HG02763 (cell line): ENCODE measurements around the gene CKAP4.
"Not testable (repeated sequence)": the region's sequence is repeated elsewhere in the genome, so short reads cannot be mapped to it uniquely, and the experiment has no call there.

ENCODE experiments used
- ATAC-seq: cut with Tn5 transposase; IDR thresholded peaks from one replicate; pipeline ENCODE4 v1.9.1; 2021; ENCODE audit warnings: mild to moderate bottlenecking, moderate library complexity; ENCODE audit not compliant: unreplicated experiment

The CKAP4 gene, protein sequence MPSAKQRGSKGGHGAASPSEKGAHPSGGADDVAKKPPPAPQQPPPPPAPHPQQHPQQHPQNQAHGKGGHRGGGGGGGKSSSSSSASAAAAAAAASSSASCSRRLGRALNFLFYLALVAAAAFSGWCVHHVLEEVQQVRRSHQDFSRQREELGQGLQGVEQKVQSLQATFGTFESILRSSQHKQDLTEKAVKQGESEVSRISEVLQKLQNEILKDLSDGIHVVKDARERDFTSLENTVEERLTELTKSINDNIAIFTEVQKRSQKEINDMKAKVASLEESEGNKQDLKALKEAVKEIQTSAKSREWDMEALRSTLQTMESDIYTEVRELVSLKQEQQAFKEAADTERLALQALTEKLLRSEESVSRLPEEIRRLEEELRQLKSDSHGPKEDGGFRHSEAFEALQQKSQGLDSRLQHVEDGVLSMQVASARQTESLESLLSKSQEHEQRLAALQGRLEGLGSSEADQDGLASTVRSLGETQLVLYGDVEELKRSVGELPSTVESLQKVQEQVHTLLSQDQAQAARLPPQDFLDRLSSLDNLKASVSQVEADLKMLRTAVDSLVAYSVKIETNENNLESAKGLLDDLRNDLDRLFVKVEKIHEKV

DNA sequence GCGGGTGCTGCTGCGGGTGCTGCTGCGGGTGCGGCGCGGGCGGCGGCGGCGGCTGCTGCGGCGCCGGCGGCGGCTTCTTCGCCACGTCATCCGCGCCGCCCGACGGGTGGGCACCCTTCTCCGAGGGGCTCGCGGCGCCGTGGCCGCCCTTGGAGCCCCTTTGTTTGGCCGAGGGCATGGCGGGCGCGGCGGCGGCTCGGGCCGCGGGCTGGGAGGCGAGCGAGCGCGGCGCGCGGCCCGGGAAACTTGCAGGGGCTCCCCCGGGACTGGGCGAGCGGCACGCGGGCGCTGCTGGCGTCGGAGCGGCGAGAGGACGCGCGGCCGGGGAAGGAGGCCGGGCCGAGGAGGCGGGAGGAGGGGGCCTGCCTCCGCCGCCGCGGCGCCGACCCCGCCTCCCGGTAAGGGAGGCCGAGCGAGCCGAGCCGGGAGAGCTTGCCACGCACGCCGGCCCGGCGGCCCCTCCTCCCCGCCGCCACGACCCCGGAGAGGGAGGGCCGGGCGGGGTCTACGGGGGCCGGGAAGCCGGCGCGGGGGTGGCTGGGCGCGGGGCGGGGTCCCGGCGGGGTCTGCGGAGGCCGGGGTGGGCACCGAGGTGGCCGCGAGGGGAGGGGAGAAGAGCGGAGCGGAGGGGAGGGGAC, at the start of gene CKAP4:
CKAP4 (minus strand) TSS at position 347 of the 638 bp plus-strand sequence; CDS start at position 178, 169 bp downstream.
- ATAC-seq: peak; percentile 56

DNA sequence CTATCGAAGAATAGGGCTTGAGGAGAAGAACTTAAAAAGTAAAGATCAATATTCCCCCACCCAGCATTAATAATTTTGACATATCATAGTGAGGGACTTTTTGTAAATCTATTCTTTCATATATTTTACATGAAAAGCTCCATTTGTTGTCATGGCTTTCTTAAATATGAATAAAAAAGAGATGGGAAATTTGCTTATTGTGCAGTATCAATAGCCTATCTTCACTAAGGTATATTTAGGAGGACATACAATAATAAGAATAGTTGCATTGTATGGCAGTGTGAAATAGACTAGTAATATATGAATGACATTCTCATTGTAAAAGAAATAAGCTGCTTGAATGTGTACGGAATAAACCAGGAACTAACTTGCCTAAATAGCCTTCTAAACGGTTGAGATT, 49.3 kb upstream of the CKAP4 start:
- no peak for ATAC-seq

DNA sequence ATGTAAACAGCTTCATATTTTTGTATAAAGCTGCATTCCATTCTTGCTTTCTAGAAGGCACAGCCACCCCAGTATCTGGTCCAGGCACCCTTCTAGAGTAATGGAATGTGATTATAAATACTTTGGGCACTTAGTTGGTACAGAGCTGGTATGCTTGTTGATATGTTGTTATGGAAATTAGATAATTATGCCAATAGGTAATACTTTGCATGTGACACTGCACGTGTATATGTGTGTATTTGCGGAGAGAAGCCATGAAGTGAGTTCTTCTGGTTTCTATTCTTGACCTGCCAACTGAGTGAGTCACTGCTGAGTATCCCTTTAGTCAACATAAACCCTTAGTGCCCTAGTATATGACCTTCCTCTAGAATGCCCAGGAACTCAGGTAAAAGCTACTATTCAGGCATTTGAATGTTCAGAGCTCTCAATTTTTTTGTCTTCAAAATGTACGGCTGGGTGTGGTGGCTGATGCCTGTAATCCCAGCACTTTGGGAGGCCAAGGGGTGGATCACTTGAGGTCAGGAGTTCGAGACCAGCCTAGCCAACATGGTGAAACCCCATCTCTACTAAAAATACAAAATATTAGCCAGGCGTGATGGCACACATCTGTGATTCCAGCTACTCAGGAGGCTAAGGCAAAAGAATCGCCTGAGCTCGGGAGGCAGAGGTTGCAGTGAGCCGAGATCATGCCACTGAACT, 48.5 kb upstream of the CKAP4 start:
- ATAC-seq: no peak

DNA sequence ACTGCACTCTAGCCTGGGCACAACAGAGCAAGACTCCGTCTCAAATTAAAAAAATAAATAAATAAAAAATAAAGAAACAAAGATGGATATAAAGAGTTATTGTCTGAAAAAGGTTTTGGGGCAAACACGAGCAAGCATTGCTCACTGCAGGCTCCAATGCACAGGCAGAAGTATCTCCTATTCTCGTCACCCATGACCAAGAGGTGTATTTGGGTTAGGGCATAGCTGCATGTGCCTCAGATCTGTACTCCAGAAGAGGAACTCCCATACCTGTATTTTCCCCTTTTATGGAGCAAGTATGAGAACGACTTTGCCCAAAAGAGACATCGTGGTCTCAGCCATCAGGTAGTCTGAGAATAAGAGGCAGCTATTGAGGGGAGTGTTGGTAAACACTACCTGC, 44.5 kb upstream of the CKAP4 start:
- ATAC-seq: no peak

DNA sequence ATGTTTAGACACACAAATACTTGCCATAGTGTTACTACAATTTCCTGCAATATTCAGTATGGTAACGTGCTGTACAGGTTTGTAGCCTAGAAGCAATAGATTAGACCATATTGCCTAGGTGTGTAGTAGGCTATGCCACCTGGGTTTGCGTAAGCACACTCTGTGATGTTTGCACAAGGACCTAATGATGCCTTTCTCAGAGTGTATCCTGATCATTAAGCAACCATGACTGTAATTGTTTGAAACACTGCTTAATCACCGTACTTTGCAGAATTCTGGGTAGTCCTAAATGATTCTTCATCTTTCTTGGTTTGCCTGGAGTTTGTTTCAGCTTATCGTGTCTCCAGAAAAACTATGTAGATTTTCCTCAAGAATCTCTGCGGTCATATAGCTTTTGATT, 43.5 kb upstream of the CKAP4 start:
- ATAC-seq: no peak

DNA sequence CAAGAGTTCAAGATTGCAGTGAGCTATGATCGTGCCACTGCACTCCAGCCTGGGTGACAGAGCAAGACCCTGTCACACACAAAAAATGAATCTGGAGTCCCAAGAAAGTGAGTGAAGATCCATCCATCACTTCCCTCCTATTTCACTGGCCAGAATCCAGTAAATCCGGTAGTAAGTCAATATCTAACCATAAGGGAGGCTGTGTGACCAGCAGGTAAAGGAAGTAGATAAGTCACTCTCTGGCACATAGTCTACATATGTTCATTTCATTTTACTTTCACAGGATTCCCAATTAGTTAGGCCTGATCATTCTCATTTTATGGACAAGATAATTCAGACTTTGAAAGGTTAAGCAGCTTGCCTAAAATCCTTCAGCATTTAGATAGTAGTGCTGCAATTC, 42.8 kb upstream of the CKAP4 start:
- ATAC-seq: no peak

DNA sequence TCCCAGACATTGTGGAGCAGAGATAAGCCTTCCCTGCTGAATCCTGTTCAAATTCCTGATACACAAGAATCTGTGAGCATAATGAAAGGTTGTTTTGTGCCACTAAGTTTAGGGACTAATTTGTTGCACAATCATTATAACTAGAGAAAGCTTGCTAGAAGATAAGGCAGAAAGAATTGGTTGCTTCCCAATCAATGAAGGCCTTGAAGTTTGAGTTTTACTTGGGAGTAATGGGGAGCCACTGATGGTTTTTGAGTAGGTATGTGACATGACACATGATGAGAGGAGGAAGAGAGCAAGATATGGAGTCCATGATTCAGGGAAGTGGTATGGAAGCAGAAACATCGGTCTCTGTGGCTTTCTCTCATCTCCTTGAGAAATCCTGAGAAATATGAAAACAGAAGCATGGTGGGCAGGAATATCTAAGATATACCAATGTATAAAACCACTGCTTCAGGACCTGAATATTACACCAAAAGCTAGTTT, 41.4 kb upstream of the CKAP4 start:
- no peak for ATAC-seq

DNA sequence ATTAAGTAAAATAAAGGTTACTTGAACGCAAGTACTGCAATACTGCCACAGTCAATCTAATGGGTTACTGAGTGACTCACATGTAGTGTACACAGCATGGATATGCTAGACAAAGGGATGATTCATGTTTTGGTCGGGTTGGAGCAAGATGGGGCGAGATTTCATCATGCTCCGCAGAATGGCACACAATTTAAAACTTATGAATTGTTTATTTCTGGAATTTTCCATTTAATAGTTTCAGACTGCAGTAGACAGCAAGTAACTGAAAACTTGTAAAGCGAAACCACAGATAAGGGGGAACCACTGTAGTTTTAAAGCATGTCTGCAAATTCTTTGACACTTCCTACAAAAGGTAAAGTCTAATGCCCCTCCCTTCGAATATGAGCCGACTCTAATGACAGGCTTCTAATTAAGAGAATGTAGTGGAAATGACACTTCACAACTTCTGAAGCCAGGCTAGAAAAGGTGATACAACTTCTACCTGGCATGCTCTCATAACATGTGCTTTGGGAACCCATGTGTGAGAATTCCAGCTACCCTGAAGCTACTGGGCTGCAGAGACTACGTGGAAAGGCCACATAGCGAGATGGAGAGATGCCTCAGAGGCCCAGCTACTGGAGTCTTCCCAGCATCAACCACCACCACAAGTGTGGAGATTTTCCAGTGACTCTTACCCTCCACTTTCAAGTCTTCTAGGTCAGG, 40.8 kb upstream of the CKAP4 start:
- ATAC-seq: no peak

DNA sequence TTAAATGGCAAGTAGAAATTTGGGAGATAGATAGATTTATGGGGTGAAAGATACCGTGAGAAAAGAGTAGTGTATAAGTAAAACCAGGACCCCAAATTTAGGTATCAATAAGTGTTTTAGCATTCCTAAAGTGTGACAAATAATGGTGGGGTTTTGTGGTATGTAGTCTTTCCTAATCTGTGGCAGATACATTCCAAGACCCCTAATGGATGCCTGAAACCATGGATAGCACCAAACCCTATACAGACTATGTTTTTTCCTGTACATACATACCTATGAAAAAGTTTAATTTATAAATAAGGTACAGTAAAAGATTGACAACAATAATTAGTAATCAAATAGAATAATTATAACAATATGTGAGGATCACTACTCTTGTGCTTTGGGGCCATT, 40.3 kb upstream of the CKAP4 start:
- no peak for ATAC-seq

DNA sequence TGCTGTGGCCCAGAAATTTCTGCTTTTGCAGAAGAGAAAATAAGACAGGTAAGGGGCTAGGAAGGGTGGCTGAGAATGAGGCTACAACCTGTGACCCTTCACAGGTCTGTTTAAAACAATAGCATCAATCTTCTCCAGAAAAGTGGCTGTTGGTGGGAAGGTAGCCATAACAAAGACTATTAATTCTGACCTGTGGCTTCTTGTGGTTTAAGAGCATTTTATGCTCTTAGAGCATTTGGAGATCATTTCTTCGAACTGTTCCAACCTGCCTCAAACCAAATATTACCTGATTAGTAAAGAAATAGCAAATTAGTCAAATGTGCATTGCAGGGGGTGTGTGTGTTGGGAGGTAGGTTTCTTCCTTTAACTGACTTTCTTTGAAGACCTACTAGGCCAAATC, 39.5 kb upstream of the CKAP4 start:
- ATAC-seq: no peak

DNA sequence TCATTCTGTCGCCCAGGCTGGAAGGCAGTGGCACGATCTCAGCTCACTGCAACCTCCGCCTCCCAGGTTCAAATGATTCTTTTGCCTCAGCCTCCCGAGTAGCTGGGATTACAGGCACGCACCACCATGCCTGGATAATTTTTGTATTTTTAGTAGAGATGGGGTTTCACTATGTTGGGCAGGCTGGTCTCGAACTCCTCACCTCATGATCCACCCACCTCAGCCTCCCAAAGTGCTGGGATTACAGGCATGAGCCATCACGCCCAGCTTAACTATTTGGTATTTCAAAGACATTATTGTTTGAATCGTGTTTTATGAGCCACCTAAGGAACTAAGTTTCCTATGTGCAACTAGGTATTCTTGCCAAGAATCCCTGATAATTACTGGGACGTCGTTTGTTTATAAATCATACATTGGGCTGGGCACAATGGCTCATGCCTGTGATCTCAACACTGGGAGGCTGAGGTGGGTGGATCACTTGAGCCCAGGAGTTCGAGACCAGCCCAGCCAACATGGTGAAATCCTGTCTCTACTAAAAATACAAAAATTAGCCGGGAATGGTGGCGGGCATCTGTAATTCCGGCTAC, 38.8 kb upstream of the CKAP4 start:
- not testable (repeated sequence) for ATAC-seq

DNA sequence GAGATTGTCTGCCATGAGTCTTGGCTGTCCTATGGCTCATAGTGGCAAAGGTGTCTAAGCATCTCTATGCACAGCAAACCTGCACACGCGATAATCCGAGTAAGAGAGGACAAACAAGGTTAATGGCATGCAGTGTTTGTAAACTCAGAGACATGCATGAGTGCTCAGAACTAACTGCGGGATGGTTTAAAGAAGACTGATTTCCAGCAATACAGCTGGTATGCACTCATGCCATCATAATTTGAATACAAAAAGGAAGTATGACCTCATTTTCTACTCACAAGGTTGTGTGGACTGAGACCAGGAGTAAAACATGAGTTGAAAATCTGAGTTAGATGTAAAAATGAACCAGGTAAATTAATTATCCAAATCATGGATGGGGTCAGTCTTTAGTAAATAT, 38.2 kb upstream of the CKAP4 start:
- no peak for ATAC-seq

DNA sequence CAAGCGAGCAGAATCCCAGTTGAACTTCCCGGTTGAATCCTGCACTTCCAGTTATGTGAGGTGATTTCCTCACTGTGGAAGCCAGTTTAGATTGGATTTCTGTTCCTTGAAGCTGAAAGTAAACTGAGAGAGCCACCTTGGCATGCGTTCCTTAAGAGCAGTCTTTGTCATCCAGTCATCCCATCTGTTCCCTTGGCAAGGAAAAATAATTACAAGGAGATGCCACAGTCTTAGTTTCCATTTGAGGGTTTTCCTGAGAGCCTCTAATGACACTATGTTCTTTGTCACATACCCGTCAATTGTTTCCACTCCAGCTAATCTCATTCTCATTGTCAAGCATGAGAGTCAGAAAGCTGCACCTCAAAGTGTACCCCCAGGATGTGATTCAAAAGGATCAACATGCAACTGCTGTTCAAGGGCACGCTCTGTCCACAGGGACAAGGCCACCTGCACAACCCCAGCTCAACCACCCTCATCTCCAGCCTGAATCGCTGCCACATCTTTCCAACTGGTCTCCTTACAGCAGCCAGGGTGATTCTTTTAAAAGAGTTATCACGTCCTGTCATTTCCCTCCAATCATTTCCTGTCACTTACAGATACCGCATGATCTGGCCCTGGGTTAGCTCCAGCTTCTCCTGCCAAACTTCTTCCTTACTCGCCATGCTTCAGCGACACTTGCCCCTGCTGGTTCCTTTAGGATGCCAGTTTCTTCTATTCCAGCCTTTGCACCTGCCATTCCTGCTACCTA, 36.7 kb upstream of the CKAP4 start:
- no peak for ATAC-seq

DNA sequence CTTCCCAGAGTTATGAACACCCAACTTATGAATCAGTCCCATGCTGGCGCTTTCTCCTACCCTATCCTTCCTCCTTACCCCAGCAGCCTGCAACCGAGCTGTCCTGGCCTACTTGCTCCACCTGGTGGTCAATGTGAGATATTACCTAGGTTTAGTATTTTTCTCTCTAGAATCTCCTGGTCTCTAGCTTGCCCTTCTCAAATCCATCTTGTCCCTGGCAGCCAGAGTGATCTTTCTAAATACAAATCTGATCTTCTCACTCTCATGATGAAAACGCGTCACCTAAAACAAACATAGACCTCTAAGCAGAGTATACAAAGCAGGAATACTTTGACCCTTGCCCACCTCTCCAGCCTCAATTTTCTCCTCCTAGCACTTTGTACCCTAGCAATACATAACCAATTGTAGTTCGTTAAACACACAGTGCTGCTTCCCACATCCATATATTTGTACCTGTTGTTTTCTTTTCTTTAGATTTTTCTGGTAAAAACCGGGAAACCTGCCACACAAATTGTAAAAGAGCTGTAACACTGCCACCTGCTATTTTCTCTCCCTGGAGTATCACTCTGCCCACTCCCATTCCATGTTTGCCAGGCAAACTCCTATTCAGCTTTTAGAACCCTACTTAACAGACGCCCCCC, 34.8 kb upstream of the CKAP4 start:
- ATAC-seq: peak; percentile 47

DNA sequence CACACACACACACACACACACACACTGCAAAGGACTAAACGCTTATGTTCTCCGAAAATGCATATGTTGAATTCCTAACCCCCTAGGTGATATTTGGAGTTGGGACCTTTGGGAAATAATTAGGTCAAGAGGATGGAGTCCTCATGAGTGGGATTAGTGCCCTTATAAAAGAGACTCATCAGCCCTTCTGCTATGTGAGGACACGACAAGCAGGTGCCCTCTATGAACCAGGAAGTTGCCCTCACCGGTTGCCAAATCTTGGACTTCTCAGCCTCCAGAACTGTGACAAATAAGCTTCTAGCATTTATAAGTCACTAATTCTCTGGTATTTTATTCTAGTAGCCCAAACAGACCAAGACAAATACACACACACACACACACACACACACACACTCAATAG, 34.0 kb upstream of the CKAP4 start:
- no peak for ATAC-seq

DNA sequence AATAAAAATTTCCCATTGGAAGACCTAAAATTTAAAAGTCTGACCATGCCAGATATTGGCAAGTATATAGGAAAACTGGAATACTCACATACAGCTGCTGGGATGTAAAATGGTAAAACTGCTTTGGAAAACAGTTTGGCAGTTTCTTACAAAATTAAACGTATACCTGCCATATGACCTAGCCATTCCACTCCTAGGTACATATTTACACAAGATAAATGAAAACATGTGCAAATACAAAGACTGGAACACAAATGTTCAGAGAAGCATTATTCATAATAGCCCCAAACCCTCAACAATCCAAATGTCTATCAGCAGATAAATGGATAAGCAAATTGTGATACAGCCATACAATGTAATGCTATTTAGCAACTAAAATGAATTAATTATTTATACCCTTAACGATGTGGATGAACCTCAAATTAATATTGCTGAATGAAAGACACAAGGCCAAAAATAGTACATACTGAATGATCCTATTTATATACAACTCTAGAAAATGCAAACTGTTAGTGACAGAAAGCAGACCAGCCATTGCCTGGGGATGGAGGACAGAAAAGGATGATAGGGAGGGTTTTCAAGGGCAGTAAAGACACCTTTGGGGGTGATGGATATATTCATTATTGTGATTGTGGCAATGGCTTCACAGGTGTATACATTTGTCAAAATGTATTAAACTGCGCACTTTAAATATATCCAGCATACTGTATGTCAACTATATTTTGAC, 33.4 kb upstream of the CKAP4 start:
- no peak for ATAC-seq

DNA sequence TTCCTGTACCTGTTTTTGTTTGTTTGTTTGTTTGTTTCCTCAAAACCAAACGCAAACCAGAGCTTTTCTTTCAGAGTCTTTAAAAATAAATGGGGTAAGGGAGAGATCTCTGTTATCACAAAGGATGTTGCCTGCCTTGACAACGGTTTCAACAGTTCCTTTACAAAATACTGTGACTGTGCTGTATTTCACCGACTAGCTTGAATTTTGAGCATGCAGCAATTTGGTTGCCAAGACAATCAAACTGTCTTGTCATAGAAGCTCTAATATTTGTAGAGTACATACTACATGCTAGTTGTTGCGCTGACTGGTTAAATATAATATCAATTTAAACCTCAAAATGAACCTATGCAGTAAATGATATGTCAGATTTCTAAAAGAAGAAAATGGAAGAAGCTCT, 32.3 kb upstream of the CKAP4 start:
- no peak for ATAC-seq

DNA sequence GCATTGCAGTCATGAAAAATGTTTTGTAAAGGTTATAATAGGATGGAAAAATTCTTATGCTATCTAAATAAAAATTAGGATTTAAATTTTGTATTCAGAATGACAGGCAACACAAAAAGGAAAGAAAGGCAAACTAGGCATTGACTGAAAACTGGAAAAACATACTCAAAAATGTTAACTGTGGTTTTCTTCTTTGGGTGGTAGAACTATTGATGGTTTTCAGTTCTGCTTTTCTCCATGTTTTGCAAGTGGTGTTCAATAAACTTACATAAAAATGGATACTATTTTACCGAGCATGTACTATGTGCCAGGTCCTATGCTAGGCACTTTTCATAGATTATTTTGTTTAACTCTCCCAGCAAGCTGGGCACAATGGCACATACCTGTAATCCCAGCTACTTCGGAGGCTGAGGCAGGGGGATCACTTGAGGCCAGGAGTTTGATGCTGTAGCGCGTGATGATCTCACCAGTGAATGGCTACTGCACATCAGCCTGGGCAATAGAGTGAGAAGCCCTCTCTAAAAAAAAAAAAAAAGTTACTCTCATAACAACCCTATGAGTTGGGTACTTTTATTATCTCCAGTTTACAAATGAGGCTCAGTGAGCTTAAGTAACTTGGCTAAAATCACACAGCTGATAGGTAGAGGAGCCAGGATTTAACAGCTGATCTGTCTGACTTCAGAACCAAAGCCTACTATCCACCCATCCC, 28.4 kb upstream of the CKAP4 start:
- peak; percentile 61 for ATAC-seq
